ENCODE results near the gene GATD1. TPM values are rescaled to one million over a fixed set of nuclear protein-coding genes. Genes with fewer than 3 reads are reported as not detected.

Gene GATD1
- total and polyA plus RNA-seq, 2 experiments from 2014 or later: 39.3 to 51.0 TPM

DNA sequence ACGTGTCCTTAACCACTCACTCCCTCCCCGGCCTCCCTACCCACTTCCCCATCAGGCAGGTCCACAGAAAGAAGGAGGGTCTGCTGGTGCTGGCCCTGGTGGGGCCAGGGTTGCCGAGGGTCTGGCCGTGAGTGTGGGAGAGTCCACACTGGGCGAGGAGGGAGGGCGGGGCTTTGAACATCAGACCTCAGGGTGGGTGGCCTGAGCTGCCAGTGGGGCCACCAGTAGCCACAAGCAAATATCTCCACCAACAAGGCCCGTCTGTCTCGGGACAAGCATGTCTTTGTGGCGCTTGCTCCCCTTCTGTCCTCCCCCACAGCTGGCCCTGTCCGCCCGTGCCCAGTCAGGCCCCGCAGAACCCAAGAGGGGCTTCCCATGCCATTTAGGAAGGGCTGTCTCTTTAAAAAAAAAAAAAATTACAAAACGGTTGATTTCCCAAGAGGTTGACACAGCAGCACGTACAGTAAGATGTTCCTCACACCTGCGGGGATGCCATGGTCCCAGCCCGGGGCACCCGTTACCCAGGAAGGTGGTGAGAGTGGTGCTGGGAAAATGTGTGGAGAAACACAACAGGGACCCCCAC lies 47.7 kb downstream of the GATD1 start:
- H3K27ac Mint-ChIP-seq: no peak overlapping the region

More for the DNA sequence above, 47.7 kb downstream of the GATD1 start:
- Histone ChIP-seq H3K9me2 (ENCODE audit: insufficient read depth) (no peaks in the 10 kb centered on the region), H2AFZ (no peak overlapping the region), H3K27me3 (ENCODE audit: insufficient read depth) (no peaks in the 10 kb centered on the region), H3K79me2 (replicated peaks; ENCODE audit: insufficient read depth) (no peaks in the 10 kb centered on the region), H3F3A (replicated peaks; ENCODE audit: low read depth) (peaks cover 6% of the 10 kb centered on the region; the same call in 1 of the 2 replicates), H3K36me3 (ENCODE audit: insufficient read depth) (no peaks in the 10 kb centered on the region), H3K4me2 (no peak overlapping the region), H3K4me3 (no peak overlapping the region), H3K4me1 (ENCODE audit: insufficient read depth) (peaks cover 6% of the 10 kb centered on the region), H4K20me1 (replicated peaks; ENCODE audit: insufficient read depth) (no peaks in the 10 kb centered on the region), H3K27ac (ENCODE audit: low read depth) (no peak overlapping the region)
- H3K36me3 Mint-ChIP-seq (ENCODE audit: low read depth): peaks cover 7% of the 10 kb centered on the region; the same call in 2 of the 3 replicates
- TF ChIP-seq, protein P1, sequence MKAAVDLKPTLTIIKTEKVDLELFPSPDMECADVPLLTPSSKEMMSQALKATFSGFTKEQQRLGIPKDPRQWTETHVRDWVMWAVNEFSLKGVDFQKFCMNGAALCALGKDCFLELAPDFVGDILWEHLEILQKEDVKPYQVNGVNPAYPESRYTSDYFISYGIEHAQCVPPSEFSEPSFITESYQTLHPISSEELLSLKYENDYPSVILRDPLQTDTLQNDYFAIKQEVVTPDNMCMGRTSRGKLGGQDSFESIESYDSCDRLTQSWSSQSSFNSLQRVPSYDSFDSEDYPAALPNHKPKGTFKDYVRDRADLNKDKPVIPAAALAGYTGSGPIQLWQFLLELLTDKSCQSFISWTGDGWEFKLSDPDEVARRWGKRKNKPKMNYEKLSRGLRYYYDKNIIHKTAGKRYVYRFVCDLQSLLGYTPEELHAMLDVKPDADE (IDR thresholded peaks at IDR 0.05): no peak
- TF ChIP-seq EZH2phosphoT487 (IDR thresholded peaks at IDR 0.05; ENCODE audit: unreplicated experiment) (no peak), JUNB (IDR thresholded peaks at IDR 0.05; ENCODE audit: unreplicated experiment) (no peak), ZNF331 (CRISPR knock-in tag; IDR thresholded peaks at IDR 0.05; ENCODE audit: low read depth) (no peak), STAT1 (IDR thresholded peaks at IDR 0.05; ENCODE audit: unreplicated experiment) (no peak), CREB1 (CRISPR knock-in tag; IDR thresholded peaks at IDR 0.05; ENCODE audit: low read depth) (no peak), NANOG (IDR thresholded peaks at IDR 0.05; ENCODE audit: borderline replicate concordance) (no peak), ZNF114 (CRISPR knock-in tag; IDR thresholded peaks at IDR 0.05) (no peak)
- TF ChIP-seq, protein P2, sequence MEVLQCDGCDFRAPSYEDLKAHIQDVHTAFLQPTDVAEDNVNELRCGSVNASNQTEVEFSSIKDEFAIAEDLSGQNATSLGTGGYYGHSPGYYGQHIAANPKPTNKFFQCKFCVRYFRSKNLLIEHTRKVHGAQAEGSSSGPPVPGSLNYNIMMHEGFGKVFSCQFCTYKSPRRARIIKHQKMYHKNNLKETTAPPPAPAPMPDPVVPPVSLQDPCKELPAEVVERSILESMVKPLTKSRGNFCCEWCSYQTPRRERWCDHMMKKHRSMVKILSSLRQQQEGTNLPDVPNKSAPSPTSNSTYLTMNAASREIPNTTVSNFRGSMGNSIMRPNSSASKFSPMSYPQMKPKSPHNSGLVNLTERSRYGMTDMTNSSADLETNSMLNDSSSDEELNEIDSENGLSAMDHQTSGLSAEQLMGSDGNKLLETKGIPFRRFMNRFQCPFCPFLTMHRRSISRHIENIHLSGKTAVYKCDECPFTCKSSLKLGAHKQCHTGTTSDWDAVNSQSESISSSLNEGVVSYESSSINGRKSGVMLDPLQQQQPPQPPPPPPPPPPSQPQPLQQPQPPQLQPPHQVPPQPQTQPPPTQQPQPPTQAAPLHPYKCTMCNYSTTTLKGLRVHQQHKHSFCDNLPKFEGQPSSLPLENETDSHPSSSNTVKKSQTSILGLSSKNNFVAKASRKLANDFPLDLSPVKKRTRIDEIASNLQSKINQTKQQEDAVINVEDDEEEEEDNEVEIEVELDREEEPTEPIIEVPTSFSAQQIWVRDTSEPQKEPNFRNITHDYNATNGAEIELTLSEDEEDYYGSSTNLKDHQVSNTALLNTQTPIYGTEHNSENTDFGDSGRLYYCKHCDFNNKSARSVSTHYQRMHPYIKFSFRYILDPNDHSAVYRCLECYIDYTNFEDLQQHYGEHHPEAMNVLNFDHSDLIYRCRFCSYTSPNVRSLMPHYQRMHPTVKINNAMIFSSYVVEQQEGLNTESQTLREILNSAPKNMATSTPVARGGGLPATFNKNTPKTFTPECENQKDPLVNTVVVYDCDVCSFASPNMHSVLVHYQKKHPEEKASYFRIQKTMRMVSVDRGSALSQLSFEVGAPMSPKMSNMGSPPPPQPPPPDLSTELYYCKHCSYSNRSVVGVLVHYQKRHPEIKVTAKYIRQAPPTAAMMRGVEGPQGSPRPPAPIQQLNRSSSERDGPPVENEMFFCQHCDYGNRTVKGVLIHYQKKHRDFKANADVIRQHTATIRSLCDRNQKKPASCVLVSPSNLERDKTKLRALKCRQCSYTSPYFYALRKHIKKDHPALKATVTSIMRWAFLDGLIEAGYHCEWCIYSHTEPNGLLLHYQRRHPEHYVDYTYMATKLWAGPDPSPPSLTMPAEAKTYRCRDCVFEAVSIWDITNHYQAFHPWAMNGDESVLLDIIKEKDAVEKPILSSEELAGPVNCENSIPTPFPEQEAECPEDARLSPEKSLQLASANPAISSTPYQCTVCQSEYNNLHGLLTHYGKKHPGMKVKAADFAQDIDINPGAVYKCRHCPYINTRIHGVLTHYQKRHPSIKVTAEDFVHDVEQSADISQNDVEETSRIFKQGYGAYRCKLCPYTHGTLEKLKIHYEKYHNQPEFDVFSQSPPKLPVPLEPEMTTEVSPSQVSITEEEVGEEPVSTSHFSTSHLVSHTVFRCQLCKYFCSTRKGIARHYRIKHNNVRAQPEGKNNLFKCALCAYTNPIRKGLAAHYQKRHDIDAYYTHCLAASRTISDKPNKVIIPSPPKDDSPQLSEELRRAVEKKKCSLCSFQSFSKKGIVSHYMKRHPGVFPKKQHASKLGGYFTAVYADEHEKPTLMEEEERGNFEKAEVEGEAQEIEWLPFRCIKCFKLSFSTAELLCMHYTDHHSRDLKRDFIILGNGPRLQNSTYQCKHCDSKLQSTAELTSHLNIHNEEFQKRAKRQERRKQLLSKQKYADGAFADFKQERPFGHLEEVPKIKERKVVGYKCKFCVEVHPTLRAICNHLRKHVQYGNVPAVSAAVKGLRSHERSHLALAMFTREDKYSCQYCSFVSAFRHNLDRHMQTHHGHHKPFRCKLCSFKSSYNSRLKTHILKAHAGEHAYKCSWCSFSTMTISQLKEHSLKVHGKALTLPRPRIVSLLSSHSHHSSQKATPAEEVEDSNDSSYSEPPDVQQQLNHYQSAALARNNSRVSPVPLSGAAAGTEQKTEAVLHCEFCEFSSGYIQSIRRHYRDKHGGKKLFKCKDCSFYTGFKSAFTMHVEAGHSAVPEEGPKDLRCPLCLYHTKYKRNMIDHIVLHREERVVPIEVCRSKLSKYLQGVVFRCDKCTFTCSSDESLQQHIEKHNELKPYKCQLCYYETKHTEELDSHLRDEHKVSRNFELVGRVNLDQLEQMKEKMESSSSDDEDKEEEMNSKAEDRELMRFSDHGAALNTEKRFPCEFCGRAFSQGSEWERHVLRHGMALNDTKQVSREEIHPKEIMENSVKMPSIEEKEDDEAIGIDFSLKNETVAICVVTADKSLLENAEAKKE (CRISPR knock-in tag; IDR thresholded peaks at IDR 0.05): no peak
- ATAC-seq (no peak), DNase-seq (ENCODE audit: low spot score) (no peak)
- H3K4me3 Mint-ChIP-seq: no peak overlapping the region; the same call in 2 of the 3 replicates
- peaks cover 11% of the 10 kb centered on the region for H3K27me3 Mint-ChIP-seq (ENCODE audit: insufficient read depth, low read depth, poor library complexity)
- peaks cover 6% of the 10 kb centered on the region for H3K4me1 Mint-ChIP-seq
- peaks cover 7% of the 10 kb centered on the region; the same call in 2 of the 3 replicates for H3K9me3 Mint-ChIP-seq

Measured in GM23338 (cell line).